Stimulated activated CD4-positive, alpha-beta T cell treated with anti-CD3 and anti-CD28 coated beads, Interleukin-4, amount 100 ng/mL, for 1 hour (primary cell): ENCODE measurements around the gene HHATL.

Source experiments
- DNase-seq: peaks from one replicate; pipeline ENCODE4 v3.0.0-alpha.2; 2020

HHATL gene

GRCh38 chr3:42711491-42712343 lies 9.1 kb upstream of the HHATL start:
- DNase-seq, result no peak

GRCh38 chr3:42710323-42711021 lies 7.9 kb upstream of the HHATL start:
- no peak for DNase-seq

GRCh38 chr3:42709621-42710020 lies 7.0 kb upstream of the HHATL start:
- DNase-seq, result no peak

- DNase-seq, result no peak
Observed at GRCh38 chr3:42708611-42709151, 6.1 kb upstream of the HHATL start.

- DNase-seq, result no peak
Observed at GRCh38 chr3:42707620-42708355, 5.2 kb upstream of the HHATL start.

GRCh38 chr3:42706721-42707619 lies 4.4 kb upstream of the HHATL start:
- no peak for DNase-seq

GRCh38 chr3:42705962-42706585 lies 3.5 kb upstream of the HHATL start:
- no peak for DNase-seq

- no peak for DNase-seq
Observed at GRCh38 chr3:42705058-42705767, 2.6 kb upstream of the HHATL start.

GRCh38 chr3:42704136-42704841 lies 1.7 kb upstream of the HHATL start:
- DNase-seq, result no peak

- no peak for DNase-seq
Observed at GRCh38 chr3:42703695-42704025, 1.1 kb upstream of the HHATL start.

GRCh38 chr3:42702982-42703694 lies 540 bp upstream of the HHATL start:
- DNase-seq, result no peak

GRCh38 chr3:42701371-42702065 lies 1.1 kb downstream of the HHATL start:
- peak; percentile 55 for DNase-seq

GRCh38 chr3:42700366-42701288 lies 2.0 kb downstream of the HHATL start:
- DNase-seq, result no peak

GRCh38 chr3:42699511-42699971 lies 3.1 kb downstream of the HHATL start:
- no peak for DNase-seq

- DNase-seq, result no peak
Observed at GRCh38 chr3:42698911-42699230, 3.7 kb downstream of the HHATL start.

GRCh38 chr3:42698216-42698910 lies 4.2 kb downstream of the HHATL start:
- DNase-seq, result no peak

- no peak for DNase-seq
Observed at GRCh38 chr3:42697289-42698051, 5.1 kb downstream of the HHATL start.
